ENCODE data around the gene IFNA6.
"Not testable (repeated sequence)": the region's sequence is repeated elsewhere in the genome, so short reads cannot be mapped to it uniquely, and the experiment has no call there.

IFNA6 gene

GRCh38 chr9:21350787-21351186 is at the start of gene IFNA6:
IFNA6 (minus strand) TSS chr9:21350887; CDS start chr9:21350887, 0 bp downstream.
- DNase-seq = no peak

GRCh38 chr9:21399956-21400355 is 49.3 kb upstream of the IFNA6 start:
- DNase-seq = no peak

GRCh38 chr9:21398955-21399489 is 48.3 kb upstream of the IFNA6 start:
- no peak for DNase-seq

- DNase-seq = peak; percentile 56 to 75
Measured at GRCh38 chr9:21395778-21396717, 45.4 kb upstream of the IFNA6 start.

GRCh38 chr9:21392270-21392669 is 41.6 kb upstream of the IFNA6 start:
- no peak for DNase-seq

GRCh38 chr9:21385131-21385670 is 34.5 kb upstream of the IFNA6 start, which contains the start of gene IFNA2:
IFNA2 (minus strand) TSS chr9:21385398; CDS start chr9:21385329, 69 bp downstream.
- no peak for DNase-seq

GRCh38 chr9:21383627-21384026 is 32.9 kb upstream of the IFNA6 start:
- DNase-seq = no peak

- peak in 1 of 2 experiments; percentile 16 for DNase-seq
Measured at GRCh38 chr9:21381448-21382339, 31.0 kb upstream of the IFNA6 start.

GRCh38 chr9:21371467-21371866 is 20.8 kb upstream of the IFNA6 start:
- not testable (repeated sequence) for DNase-seq

- DNase-seq = no peak
Measured at GRCh38 chr9:21367957-21368356, 17.3 kb upstream of the IFNA6 start, which contains the start of gene IFNA13. IFNA13 (minus strand) TSS chr9:21368057; CDS start chr9:21368010, 47 bp downstream.

GRCh38 chr9:21367169-21367568 is 16.5 kb upstream of the IFNA6 start:
- not testable (repeated sequence) for DNase-seq

GRCh38 chr9:21362287-21362686 is 11.6 kb upstream of the IFNA6 start:
- no peak for DNase-seq

- no peak for DNase-seq
Measured at GRCh38 chr9:21357479-21358460, 7.1 kb upstream of the IFNA6 start.

GRCh38 chr9:21348430-21348970 is 2.2 kb downstream of the IFNA6 start:
- DNase-seq = no peak

- no peak for DNase-seq
Measured at GRCh38 chr9:21340735-21341134, 10.0 kb downstream of the IFNA6 start.

GRCh38 chr9:21336457-21336856 is 14.2 kb downstream of the IFNA6 start:
- no peak for DNase-seq

GRCh38 chr9:21334701-21335632 is 15.7 kb downstream of the IFNA6 start, which contains the start of gene KLHL9:
KLHL9 (minus strand) TSS chr9:21335404; CDS start chr9:21334859, 545 bp downstream.
- peak; percentile 88 to 92 for DNase-seq

- DNase-seq = no peak
Measured at GRCh38 chr9:21333226-21333625, 17.5 kb downstream of the IFNA6 start.

- no peak for DNase-seq
Measured at GRCh38 chr9:21331676-21332402, 18.8 kb downstream of the IFNA6 start.

Measured in NCI-H1930 (cell line).